GM12801 (cell line): Measurements from ENCODE around the gene SAMSN1.

Experiments
- CTCF ChIP-seq: IDR thresholded peaks from one replicate; pipeline ENCODE4 v1.5.1; 2011; ENCODE audit warnings: control low read depth; ENCODE audit not compliant: insufficient read length; ENCODE audit errors: extremely low read depth

Gene SAMSN1

DNA sequence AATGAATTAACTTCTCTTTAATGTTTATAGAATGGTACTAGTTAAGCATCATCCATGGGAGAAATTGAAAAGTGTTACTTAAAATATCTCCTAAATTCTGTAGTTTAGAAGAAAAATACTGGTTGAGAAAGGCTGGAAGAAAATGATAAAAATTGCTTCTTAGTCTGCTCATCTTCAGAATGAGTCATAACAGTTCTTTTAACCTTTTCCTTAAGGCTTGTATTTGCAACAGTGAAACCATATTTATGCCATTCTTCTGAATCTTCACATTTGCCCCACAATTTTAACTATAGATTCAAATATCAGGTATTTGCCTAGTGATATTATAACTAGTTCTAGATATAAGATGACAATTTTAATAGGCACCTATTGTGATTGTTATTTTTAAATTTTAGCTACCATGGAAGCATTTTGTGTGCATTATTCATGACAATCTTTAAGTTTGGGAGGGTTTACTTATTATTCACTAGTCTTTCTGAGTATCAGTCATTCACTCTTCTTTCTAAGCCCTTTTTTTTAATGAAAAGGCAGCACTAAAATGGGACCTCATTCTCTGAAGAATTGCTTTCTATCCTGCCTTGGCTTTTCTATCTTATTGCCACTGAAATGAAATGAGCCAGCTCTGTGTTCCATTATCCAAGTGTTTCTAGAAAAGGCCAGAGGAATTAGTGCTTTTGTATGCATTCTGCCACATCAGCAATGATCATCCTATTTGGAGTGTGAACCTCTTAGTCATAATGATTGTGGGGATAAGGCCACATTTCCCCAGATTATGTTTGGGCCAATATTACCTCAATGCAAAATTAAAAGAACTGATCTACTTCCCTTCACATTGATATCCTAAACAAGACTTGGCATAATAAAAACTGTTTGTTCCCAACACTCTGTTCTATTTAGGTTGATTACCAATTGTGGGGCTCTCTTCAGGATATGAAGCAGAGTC is 58.4 kb downstream of the SAMSN1 start:
- TF ChIP-seq CTCF = no peak

- no peak for TF ChIP-seq CTCF
Measured at GRCh38 chr21:14486869-14487268, 59.2 kb downstream of the SAMSN1 start.

- TF ChIP-seq CTCF = no peak
Measured at GRCh38 chr21:14484188-14485009, 61.7 kb downstream of the SAMSN1 start.

GRCh38 chr21:14483296-14483695 is 62.8 kb downstream of the SAMSN1 start:
- no peak for TF ChIP-seq CTCF

DNA sequence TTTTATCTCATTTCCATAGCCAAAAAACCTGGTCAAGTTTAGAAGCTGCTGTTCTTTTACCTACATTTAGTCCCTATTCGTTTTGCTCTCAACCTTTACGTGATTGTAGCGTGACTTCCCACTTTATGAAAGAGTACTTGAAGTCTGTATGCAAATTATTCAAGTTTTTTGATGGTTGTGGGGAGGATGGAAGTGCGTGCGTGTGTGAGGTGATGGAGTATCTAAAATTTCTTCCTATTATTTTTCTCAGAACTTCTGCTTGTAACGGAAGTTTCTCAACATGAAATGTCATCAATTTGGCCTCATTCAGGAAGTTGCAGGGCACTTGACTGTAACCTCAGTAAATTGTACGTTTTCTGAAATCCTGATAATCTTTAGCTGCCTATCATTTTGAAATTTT is 64.0 kb downstream of the SAMSN1 start:
- no peak for TF ChIP-seq CTCF

DNA sequence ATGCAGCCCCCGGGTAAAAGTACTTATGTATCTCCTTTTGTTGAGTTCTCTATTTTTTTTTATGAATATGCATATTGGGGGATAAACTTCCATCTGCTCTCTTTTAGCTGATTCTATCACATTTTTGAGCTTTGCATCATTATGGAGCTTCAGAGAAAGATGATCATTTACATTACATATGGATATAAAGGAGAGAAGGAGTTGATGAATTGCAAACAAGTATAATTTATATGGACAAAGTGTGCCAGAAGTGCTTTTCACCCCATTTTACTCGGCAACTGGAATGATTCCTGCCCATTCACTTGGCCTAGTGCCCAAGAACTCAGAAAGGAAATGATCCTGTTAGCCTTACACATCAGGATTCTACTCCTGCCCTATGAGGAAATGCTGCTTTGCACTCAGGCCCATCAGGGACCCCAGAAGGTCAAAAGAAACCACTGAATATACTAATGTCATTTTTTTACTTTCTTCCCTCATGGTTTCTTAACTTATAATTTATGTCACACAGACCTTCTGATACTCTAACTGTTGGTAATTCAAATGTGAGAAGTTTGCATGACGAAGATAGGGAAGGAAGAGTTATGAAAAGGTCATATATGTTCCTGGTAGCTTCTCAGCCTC is 65.6 kb downstream of the SAMSN1 start:
- TF ChIP-seq CTCF = no peak

DNA sequence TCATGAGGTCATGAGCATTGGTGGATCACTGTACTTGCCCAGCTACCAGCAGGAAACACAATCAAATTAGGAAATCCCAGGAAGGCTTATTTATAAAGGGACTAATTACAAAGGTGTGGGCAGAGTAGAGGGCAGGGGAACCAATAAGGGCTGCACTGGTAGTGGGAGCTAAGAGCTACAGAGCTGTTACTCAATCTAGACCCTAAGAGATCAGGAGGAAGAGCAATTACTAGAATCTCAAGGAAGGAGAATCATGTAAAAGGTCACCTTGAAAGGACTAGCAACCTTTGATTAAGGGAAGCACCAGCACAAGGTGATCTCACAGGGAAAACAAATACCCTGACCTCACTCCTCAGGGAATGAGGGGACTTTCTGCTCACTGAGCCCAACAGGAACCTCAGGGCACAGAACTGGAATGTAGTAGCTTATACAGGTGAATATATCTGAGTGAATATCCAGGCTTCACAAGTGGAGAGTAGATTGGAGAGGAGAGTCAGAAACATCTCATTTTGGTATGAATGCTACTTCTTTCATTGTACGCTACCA is 66.8 kb downstream of the SAMSN1 start:
- no peak for TF ChIP-seq CTCF
